ENCODE data around the gene RPS6KA2.

The RPS6KA2 gene

GRCh38 chr6:166440729-166441128, 186.3 kb downstream of the RPS6KA2 start:
- H3K27ac ChIP-seq: no peak overlapping the region
- no peak for TF ChIP-seq CTCF (IDR thresholded peaks at IDR 0.05)
- no peak for TF ChIP-seq ZFX (IDR thresholded peaks at IDR 0.05; ENCODE audit: borderline replicate concordance)

GRCh38 chr6:166440106-166440505, 186.9 kb downstream of the RPS6KA2 start:
- TF ChIP-seq CTCF (IDR thresholded peaks at IDR 0.05): no peak
- H3K27ac ChIP-seq: no peak overlapping the region

GRCh38 chr6:166439366-166440091, 187.5 kb downstream of the RPS6KA2 start:
- H3K27ac ChIP-seq: no peak overlapping the region
- TF ChIP-seq CTCF (IDR thresholded peaks at IDR 0.05) (no peak), ZFX (IDR thresholded peaks at IDR 0.05; ENCODE audit: borderline replicate concordance) (no peak)

GRCh38 chr6:166438211-166438861, 188.7 kb downstream of the RPS6KA2 start:
- no peak for TF ChIP-seq ZFX (IDR thresholded peaks at IDR 0.05; ENCODE audit: borderline replicate concordance)
- no peak for TF ChIP-seq CTCF (IDR thresholded peaks at IDR 0.05)
- no peak overlapping the region for H3K27ac ChIP-seq

GRCh38 chr6:166437661-166438060, 189.4 kb downstream of the RPS6KA2 start:
- TF ChIP-seq ZFX (IDR thresholded peaks at IDR 0.05; ENCODE audit: borderline replicate concordance) (no peak), CTCF (IDR thresholded peaks at IDR 0.05) (no peak)
- H3K27ac ChIP-seq: no peak overlapping the region

- TF ChIP-seq CTCF (IDR thresholded peaks at IDR 0.05) (no peak), ZFX (IDR thresholded peaks at IDR 0.05; ENCODE audit: borderline replicate concordance) (no peak)
- H3K27ac ChIP-seq: no peak overlapping the region
Measured at GRCh38 chr6:166436195-166437139, 190.6 kb downstream of the RPS6KA2 start.

Data from 22Rv1 (cell line).